Ovary (tissue), 3 donors: ENCODE results near the gene FHAD1.

ENCODE experiments used
- EP300 ChIP-seq: sonication (generic); formaldehyde crosslinking; IDR thresholded peaks from one replicate; pipeline ENCODE4 v1.6.1; 2017; ENCODE audit warnings: antibody characterized with exemption
- POLR2A ChIP-seq: fragments of 450-650 bp; IDR thresholded peaks from one replicate; pipeline ENCODE4 v1.6.1; 2017; ENCODE audit warnings: antibody characterized with exemption, mild to moderate bottlenecking, moderate library complexity
- TF ChIP-seq, protein P1 (sequence below), 3 donors: fragments of 450-650 bp in 2 of 3; fragments of 200-600 bp in 1 of 3; IDR thresholded peaks; one replicate each; pipeline versions ENCODE4 v1.5.1 to v1.8.0; 2016 to 2022; ENCODE audit warnings: antibody characterized with exemption in 3 of 3, mild to moderate bottlenecking in 1 of 3
- donor health status: DM: no; HTN: no; CAD: no.

DNA sequence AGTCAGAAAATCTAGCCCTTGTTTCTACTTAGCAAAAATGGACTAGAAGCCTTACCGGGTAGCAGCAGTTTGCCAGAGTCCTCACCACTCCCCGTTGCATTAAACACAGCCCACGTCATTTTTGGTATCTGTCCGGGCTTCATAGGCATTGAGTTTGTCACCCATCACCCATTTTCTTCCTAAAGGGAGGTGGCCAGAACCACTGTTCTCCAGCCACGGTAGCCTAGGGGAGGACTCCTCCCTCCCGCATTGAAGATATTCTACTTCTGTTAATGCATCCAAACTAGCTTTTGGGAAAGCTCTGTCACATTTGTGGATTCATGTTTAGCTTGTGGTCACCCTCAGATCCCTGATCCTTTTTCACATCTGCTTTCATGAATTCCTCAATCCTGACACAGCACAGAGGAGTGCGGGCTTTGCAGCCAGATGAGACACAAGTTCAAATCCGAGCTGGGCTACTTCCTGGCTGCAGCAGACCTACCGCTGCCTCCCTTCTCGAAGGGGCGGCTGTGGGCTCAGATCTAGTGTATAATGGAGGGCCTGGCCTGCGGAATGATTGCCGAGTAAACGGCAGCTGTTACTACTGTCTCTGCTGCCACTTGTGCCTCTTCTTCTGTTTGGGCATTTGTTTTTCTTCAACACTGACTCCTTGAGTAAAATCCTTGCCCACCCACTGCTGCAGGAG is 99.5 kb downstream of the FHAD1 start:
- TF ChIP-seq, protein P1, sequence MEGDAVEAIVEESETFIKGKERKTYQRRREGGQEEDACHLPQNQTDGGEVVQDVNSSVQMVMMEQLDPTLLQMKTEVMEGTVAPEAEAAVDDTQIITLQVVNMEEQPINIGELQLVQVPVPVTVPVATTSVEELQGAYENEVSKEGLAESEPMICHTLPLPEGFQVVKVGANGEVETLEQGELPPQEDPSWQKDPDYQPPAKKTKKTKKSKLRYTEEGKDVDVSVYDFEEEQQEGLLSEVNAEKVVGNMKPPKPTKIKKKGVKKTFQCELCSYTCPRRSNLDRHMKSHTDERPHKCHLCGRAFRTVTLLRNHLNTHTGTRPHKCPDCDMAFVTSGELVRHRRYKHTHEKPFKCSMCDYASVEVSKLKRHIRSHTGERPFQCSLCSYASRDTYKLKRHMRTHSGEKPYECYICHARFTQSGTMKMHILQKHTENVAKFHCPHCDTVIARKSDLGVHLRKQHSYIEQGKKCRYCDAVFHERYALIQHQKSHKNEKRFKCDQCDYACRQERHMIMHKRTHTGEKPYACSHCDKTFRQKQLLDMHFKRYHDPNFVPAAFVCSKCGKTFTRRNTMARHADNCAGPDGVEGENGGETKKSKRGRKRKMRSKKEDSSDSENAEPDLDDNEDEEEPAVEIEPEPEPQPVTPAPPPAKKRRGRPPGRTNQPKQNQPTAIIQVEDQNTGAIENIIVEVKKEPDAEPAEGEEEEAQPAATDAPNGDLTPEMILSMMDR (IDR thresholded peaks at IDR 0.05), result no peak
- TF ChIP-seq POLR2A (no peak), EP300 (no peak)
